ENCODE results near the gene EIF5B.

Gene EIF5B

GRCh38 chr2:99420031-99420430, 82.8 kb downstream of the EIF5B start:
- DNase-seq = no peak

GRCh38 chr2:99420751-99421299, 83.6 kb downstream of the EIF5B start:
- no peak for DNase-seq

- DNase-seq = no peak
Observed at GRCh38 chr2:99421469-99421868, 84.3 kb downstream of the EIF5B start.

GRCh38 chr2:99422599-99422998, 85.4 kb downstream of the EIF5B start:
- DNase-seq = no peak

GRCh38 chr2:99424371-99424770, 87.2 kb downstream of the EIF5B start:
- DNase-seq = no peak

- DNase-seq = no peak
Observed at GRCh38 chr2:99425022-99425421, 87.8 kb downstream of the EIF5B start.

GRCh38 chr2:99430614-99431291, 93.6 kb downstream of the EIF5B start:
- DNase-seq = no peak

GRCh38 chr2:99431587-99432275, 94.5 kb downstream of the EIF5B start:
- no peak for DNase-seq

GRCh38 chr2:99433340-99433739, 96.2 kb downstream of the EIF5B start:
- no peak for DNase-seq

GRCh38 chr2:99436874-99437273, 99.7 kb downstream of the EIF5B start:
- DNase-seq = no peak

- DNase-seq = no peak
Observed at GRCh38 chr2:99439971-99440505, 102.8 kb downstream of the EIF5B start.

GRCh38 chr2:99442837-99443236, 105.6 kb downstream of the EIF5B start:
- DNase-seq = no peak

- DNase-seq = no peak
Observed at GRCh38 chr2:99444222-99444621, 107.0 kb downstream of the EIF5B start.

GRCh38 chr2:99445065-99445464, 107.9 kb downstream of the EIF5B start:
- DNase-seq = no peak

- DNase-seq = no peak
Observed at GRCh38 chr2:99448556-99448955, 111.4 kb downstream of the EIF5B start.

GRCh38 chr2:99450199-99450598, 113.0 kb downstream of the EIF5B start:
- DNase-seq = no peak
